GM12878 (cell line): ENCODE measurements around the gene FABP7. TPM values are rescaled to one million over a fixed set of nuclear protein-coding genes. Genes with fewer than 3 reads are reported as not detected.

Experiments used
- ATAC-seq: fragments of 200-7000 bp; cut with Tn5 transposase; 3 replicates; pipeline ENCODE4 v1.9.1; 2020; ENCODE audit warnings: mild to moderate bottlenecking, moderate library complexity
- BruUV-seq: library from RNA; stranded (reverse); fragments of 400-500 nt; replicated peaks from 2 replicates; lab custom pipeline; 2021; lab: Mats Ljungman, UMichigan
- CTCF ChIA-PET: fragments of 300-600 bp; sonication (Branson Sonifier 250); formaldehyde crosslinking; extraction: SDS; loops from one replicate; lab custom pipeline; 2021; ENCODE audit warnings: inconsistent platforms; lab: Yijun Ruan, JAX
- POLR2A ChIA-PET: fragments of 350-600 bp; formaldehyde crosslinking; extraction: SDS; loops from one replicate; lab custom pipeline; 2021; ENCODE audit warnings: inconsistent platforms; lab: Charles Lee
- RAD21 ChIA-PET: fragments of 300-600 bp; sonication (Branson Sonifier 250); formaldehyde crosslinking; loops from one replicate; lab custom pipeline; 2023; ENCODE audit warnings: antibody characterized with exemption; ENCODE audit not compliant: unreplicated experiment; lab: Charles Lee
- SMC1A ChIA-PET: fragments of 300-600 bp; sonication (Branson Sonifier 250); formaldehyde crosslinking; loops from one replicate; lab custom pipeline; 2023; ENCODE audit not compliant: unreplicated experiment, uncharacterized antibody; lab: Charles Lee
- DNase-seq: peaks from one replicate; pipeline ENCODE4 v3.0.0-alpha.2; 2011; ENCODE audit warnings: low read depth, low spot score
- FAIRE-seq: peaks from 3 replicates; lab custom pipeline; 2011; peaks lifted over from hg19 to GRCh38; lab: Jason Lieb, UNC
- H2AFZ ChIP-seq: 2 replicates; pipeline ENCODE4 v1.6.0; 2011; ENCODE audit warnings: low read depth, low read length, control low read depth; ENCODE audit not compliant: control insufficient read depth
- H3K27ac ChIP-seq: 2 replicates; pipeline ENCODE4 v1.5.1; 2011; ENCODE audit warnings: control low read depth; ENCODE audit not compliant: control insufficient read depth, insufficient read depth
- H3K27me3 ChIP-seq, 2 experiments: replicated peaks in 1 of 2; 2 replicates each; pipeline versions ENCODE4 v1.6.0 to v1.6.1; 2011; ENCODE audit warnings: low read length in 1 of 2; ENCODE audit not compliant: control insufficient read depth in 2 of 2, insufficient read depth in 2 of 2
- H3K36me3 ChIP-seq, 2 experiments: 2 replicates each; pipeline ENCODE4 v1.5.1; 2011; ENCODE audit warnings: low read length in 1 of 2; ENCODE audit not compliant: control insufficient read depth in 2 of 2, insufficient read depth in 2 of 2
- H3K4me1 ChIP-seq: 2 replicates; pipeline ENCODE4 v1.6.1; 2011; ENCODE audit warnings: mild to moderate bottlenecking, low read length, moderate library complexity, mixed read lengths; ENCODE audit not compliant: control insufficient read depth, insufficient read depth
- H3K4me2 ChIP-seq: 2 replicates; pipeline ENCODE4 v1.6.0; 2011; ENCODE audit warnings: control low read depth; ENCODE audit not compliant: control insufficient read depth, insufficient read depth
- H3K4me3 ChIP-seq: fragments of 200-600 bp; sonication (generic); 2 replicates; pipeline ENCODE4 v1.5.1; 2016
- H3K79me2 ChIP-seq: 2 replicates; pipeline ENCODE4 v1.6.0; 2011; ENCODE audit warnings: low read length; ENCODE audit not compliant: control insufficient read depth, insufficient read depth
- H3K9ac ChIP-seq: 2 replicates; pipeline ENCODE4 v1.8.0; 2011; ENCODE audit warnings: low read length, control low read depth, mixed read lengths; ENCODE audit not compliant: control insufficient read depth, insufficient read depth
- H3K9me3 ChIP-seq: replicated peaks from 3 replicates; pipeline ENCODE4 v1.5.1; 2011; ENCODE audit warnings: mild to moderate bottlenecking, low read length; ENCODE audit not compliant: control insufficient read depth, insufficient read depth
- H4K20me1 ChIP-seq: 2 replicates; pipeline ENCODE4 v1.6.0; 2011; ENCODE audit not compliant: control insufficient read depth, insufficient read depth
- BACH1 ChIP-seq: fragments of 450-650 bp; IDR thresholded peaks from 2 replicates; pipeline ENCODE4 v1.6.1; 2017; ENCODE audit warnings: mild to moderate bottlenecking, borderline replicate concordance
- BHLHE40 ChIP-seq, 2 experiments: fragments of 450-650 bp in 1 of 2; IDR thresholded peaks; 2 replicates each; pipeline ENCODE4 v1.6.1; 2011 to 2017; ENCODE audit warnings: low read depth in 2 of 2, borderline replicate concordance in 1 of 2, improper control_type of control experiment in 1 of 2, low read length in 1 of 2, mild to moderate bottlenecking in 1 of 2
- CUX1 ChIP-seq: IDR thresholded peaks from 2 replicates; pipeline ENCODE4 v1.6.1; 2012; ENCODE audit warnings: improper control_type of control experiment, low read depth, low read length; ENCODE audit not compliant: insufficient replicate concordance
- ESRRA ChIP-seq: IDR thresholded peaks from 2 replicates; pipeline ENCODE4 v1.6.1; 2012; ENCODE audit warnings: mild to moderate bottlenecking, low read length, improper control_type of control experiment
- GATAD2B ChIP-seq: fragments of 450-650 bp; conservative IDR thresholded peaks from 2 replicates; pipeline ENCODE4 v1.6.1; 2017; ENCODE audit warnings: low read depth, mild to moderate bottlenecking, moderate library complexity
- MYB ChIP-seq: fragments of 150-350 bp; IDR thresholded peaks from 2 replicates; pipeline ENCODE4 v1.6.1; 2014; ENCODE audit warnings: mild to moderate bottlenecking, low read depth, low read length, borderline replicate concordance
- NFYA ChIP-seq: IDR thresholded peaks from 2 replicates; pipeline ENCODE4 v1.6.1; 2011; ENCODE audit warnings: low read depth, mild to moderate bottlenecking, low read length, improper control_type of control experiment, borderline replicate concordance
- ZBED1 ChIP-seq: IDR thresholded peaks from 2 replicates; pipeline ENCODE4 v1.6.1; 2016; ENCODE audit warnings: borderline replicate concordance
- in situ Hi-C: fragments of 300-500 bp; cut with MboI; formaldehyde crosslinking; loops from 9 replicates; pipeline ENCODE4 v1.14.3; 2018; ENCODE audit warnings: mixed read lengths
- intact Hi-C: fragments of 100-400 bp; cut with micrococcal nuclease; formaldehyde crosslinking; loops from one replicate; pipeline ENCODE4 v1.14.2; 2022; ENCODE audit not compliant: unreplicated experiment
- polyA plus RNA-seq, 11 experiments: library from polyadenylated mRNA; depleted of rRNA in 4 of 11; unstranded in 6 of 11; stranded (reverse) in 5 of 11; fragments of >200 nt; fragmentation: Nextera tagmentation in 4 of 11; fragmentation: Illumina TruSeq in 1 of 11; extraction: Ambion mirVana in 4 of 11; extraction: Trizol in 1 of 11; gene quantifications; 1 replicate in 1 of 11; 2 replicates in 10 of 11; pipeline versions ENCODE4 v1.2.1 to v1.2.3, GENCODE V29; 2011 to 2016; ENCODE audit warnings: inconsistent platforms in 2 of 11, missing spikeins in 2 of 11, low read depth in 1 of 11
- total RNA-seq, 4 experiments: library from RNA; depleted of rRNA in 3 of 4; stranded (reverse); fragments of >200 nt in 3 of 4; fragmentation: Illumina TruSeq in 1 of 4; extraction: Trizol in 1 of 4; gene quantifications; 2 replicates each; pipeline versions ENCODE4 v1.2.1 to v1.2.3, GENCODE V29; 2013 to 2021

Gene FABP7
- total and polyA plus RNA-seq, 10 of the 15 experiments (the other 5 are each of a cell fraction or from before 2014, with no cell fraction given), result not detected

GRCh38 chr6:122760330-122760729 is 19.2 kb upstream of the FABP7 start:
- CTCF ChIA-PET, result interaction anchor here (1.3 to 3.7 kb wide), 3 partner anchors 16 to 79 kb away, joined by 4 to 19 read pairs (median 5); no protein-coding TSS in a partner anchor
- H3K9ac ChIP-seq, result no peak overlapping the region
- SMC1A ChIA-PET, result interaction anchor here (1.1 to 1.9 kb wide), 5 partner anchors 11 to 38 kb away, joined by 3 to 7 read pairs (median 6); no protein-coding TSS in a partner anchor
- H3K27ac ChIP-seq, result no peak overlapping the region
- BruUV-seq, result no TSS peak
- H3K4me1 ChIP-seq, result no peaks in the 10 kb centered on the region
- intact Hi-C loops (no loop called here), in situ Hi-C loops (no loop called here)
- no peak for ATAC-seq
- H3K9me3 ChIP-seq, result no peaks in the 10 kb centered on the region
- FAIRE-seq, result no peak
- POLR2A ChIA-PET, result interaction anchor here (0.9 kb wide), 1 partner anchor 31 kb away, joined by 3 read pairs; no protein-coding TSS in a partner anchor
- H3K79me2 ChIP-seq, result no peaks in the 10 kb centered on the region
- H3K4me3 ChIP-seq, result no peak overlapping the region
- no peak overlapping the region for H3K4me2 ChIP-seq
- no peaks in the 10 kb centered on the region for H3K27me3 ChIP-seq
- RAD21 ChIA-PET, result interaction anchor here (1.2 kb wide), 1 partner anchor 27 kb away, joined by 3 read pairs; no protein-coding TSS in a partner anchor
- no peak for TF ChIP-seq ESRRA
- no peak overlapping the region for H2AFZ ChIP-seq
- no peaks in the 10 kb centered on the region for H3K36me3 ChIP-seq
- DNase-seq, result no peak
- H4K20me1 ChIP-seq, result no peaks in the 10 kb centered on the region

GRCh38 chr6:122766256-122766655 is 13.3 kb upstream of the FABP7 start:
- no peaks in the 10 kb centered on the region for H3K36me3 ChIP-seq
- in situ Hi-C loops (no loop called here), intact Hi-C loops (no loop called here)
- FAIRE-seq, result no peak
- RAD21 ChIA-PET, result no interaction called here
- no peaks in the 10 kb centered on the region for H3K9me3 ChIP-seq
- POLR2A ChIA-PET, result no interaction called here
- H3K27me3 ChIP-seq, result no peaks in the 10 kb centered on the region
- DNase-seq, result no peak
- SMC1A ChIA-PET, result interaction anchor here (1.3 to 2.0 kb wide), 4 partner anchors 12 to 29 kb away, joined by 4 to 9 read pairs (median 5); no protein-coding TSS in a partner anchor
- CTCF ChIA-PET, result interaction anchor here (0.9 to 2.8 kb wide), 4 partner anchors 11 to 73 kb away, joined by 3 to 9 read pairs (median 3); no protein-coding TSS in a partner anchor
- H3K4me3 ChIP-seq, result no peak overlapping the region
- ATAC-seq, result no peak
- H3K27ac ChIP-seq, result no peak overlapping the region
- H3K9ac ChIP-seq, result no peak overlapping the region
- H3K4me2 ChIP-seq, result no peak overlapping the region
- no TSS peak for BruUV-seq
- no peak overlapping the region for H2AFZ ChIP-seq
- H4K20me1 ChIP-seq, result no peaks in the 10 kb centered on the region
- no peaks in the 10 kb centered on the region for H3K79me2 ChIP-seq
- no peaks in the 10 kb centered on the region for H3K4me1 ChIP-seq
- no peak for TF ChIP-seq BACH1
- no peak for TF ChIP-seq CUX1
- TF ChIP-seq NFYA, result no peak
- no peak for TF ChIP-seq MYB
- no peak for TF ChIP-seq GATAD2B
- TF ChIP-seq ZBED1, result no peak
- TF ChIP-seq BHLHE40 (IDR thresholded peaks at IDR 0.05; ENCODE audit: borderline replicate concordance in 1 of 2, low read depth in 2 of 2, low read length in 1 of 2), result no peak
